CD4-positive, alpha-beta T cell treated with Interleukin-12 subunit alpha and Interleukin-12 subunit beta, for 1 hour (primary cell): ENCODE results near the gene NR1D1.
A peak's percentile ranks its signal among the peaks of the same experiment; 100 is the strongest.
"Not testable (repeated sequence)": the region's sequence is repeated elsewhere in the genome, so short reads cannot be mapped to it uniquely, and the experiment has no call there.

Experiments
- DNase-seq: peaks from one replicate; pipeline ENCODE4 v3.0.0-alpha.2; 2020

NR1D1 gene

DNA sequence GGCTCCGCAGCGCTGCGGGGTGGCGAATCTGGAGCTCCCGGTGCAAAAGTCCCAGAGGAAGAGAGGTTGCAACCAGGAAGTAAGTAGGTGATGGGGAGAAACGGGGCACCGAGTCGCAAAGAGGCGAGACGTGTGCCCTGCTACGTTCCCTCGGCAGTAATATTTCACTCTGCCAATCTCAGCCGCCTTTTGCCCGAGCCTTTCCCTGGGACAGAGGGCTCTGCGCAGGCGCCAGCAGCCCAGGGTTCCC lies at the start of gene NR1D1:
NR1D1 (minus strand) TSS at position 171 of the 250 bp plus-strand sequence. CDS start 495 bp downstream, outside the sequence.
- DNase-seq: no peak

DNA sequence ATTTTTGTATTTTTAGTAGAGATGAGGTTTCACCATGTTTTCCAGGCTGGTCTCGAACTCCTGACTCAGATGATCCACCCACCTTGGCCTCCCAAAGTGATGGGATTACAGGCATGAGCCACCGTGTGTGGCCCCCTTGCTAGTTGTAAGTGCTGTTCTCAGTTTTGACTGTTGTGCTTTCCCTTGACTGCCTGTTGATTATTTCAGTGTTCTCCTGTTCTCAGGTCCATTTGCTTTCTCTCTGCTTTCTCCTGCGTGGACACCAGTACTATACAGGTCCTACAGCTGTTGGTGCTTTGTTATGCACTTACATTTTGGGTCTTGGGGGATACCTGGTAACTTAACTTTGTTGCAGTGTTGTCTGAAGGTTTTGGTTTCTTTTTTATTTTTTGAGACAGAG lies 48.1 kb upstream of the NR1D1 start:
- no peak for DNase-seq

DNA sequence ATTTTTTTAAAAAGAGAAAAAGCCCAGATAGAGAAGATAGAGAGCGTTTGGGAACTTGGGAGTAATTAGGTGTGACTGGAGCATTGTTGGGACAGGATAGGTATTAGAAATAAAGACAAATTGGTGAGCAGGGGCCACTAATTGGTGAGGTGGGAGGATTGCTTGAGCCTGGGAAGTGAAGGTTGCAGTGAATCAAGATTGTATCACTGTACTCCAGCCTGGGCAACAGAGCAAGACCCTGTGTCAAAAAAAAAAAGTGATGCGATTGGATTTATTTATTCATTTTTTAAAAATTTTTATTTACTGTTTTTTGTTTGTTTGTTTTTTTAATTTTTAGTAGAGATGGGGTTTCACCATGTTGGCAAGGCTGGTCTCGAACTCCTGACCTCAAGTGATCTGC lies 45.1 kb upstream of the NR1D1 start:
- DNase-seq: no peak

DNA sequence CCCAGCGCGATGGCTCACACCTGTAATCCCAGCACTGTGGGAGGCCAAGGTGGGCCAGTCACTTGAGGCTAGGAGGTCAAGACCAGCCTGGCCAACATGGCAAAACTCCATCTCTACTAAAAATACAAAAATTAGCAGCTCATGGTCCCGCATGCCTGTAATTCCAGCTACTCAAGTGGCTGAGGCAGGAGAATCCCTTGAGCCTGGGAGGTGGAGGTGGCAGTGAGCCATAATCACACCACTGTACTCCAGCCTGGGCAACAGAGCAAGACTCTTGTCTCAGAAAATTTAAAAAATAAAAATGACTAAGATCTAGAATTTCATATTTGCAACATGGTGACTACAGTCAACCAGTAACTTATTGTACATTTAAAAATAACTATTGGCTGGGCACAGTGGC lies 42.8 kb upstream of the NR1D1 start:
- DNase-seq: not testable (repeated sequence)

DNA sequence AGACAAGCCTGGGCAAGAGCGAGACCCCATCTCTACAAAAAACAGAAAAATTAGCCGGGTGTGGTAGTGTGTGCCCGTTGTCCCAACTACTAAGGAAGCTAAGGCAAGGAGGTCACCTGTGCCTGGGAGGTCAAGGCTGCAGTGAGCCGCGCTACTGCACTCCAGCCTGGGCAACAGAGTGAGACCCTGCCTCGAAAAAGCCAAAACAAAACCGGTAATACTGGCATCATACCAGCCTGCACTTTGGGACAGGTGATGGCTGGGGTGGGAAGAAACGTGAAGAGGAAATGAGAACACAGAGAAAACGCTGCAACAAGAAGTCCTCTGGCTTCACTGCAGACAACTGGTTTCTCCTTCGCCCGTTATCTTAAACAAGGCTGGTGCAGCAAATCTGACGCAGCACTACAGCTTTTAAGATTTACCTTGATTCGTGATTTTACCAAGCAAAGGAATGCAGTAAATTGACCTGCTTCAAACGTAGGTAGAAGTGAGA lies 39.2 kb upstream of the NR1D1 start:
- no peak for DNase-seq

DNA sequence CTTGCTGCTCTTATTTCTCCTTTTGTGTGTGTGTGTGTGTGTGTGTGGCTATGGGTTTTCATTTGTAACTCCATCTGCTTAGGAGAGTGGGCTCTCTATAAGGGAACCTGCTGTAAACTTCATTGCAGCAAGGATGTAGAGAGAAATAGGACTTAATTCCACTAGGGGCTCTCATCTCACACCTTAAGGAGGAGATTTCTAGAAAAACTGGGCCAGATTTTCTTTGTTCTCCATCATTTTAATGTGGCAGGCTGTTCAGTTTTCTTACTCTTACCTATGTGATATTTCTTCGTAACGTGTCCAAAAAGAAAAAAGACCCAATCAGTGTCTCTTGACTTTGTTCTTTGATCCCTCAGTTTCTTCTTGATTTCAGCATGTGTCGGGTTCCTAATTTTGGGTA lies 35.4 kb upstream of the NR1D1 start:
- no peak for DNase-seq

DNA sequence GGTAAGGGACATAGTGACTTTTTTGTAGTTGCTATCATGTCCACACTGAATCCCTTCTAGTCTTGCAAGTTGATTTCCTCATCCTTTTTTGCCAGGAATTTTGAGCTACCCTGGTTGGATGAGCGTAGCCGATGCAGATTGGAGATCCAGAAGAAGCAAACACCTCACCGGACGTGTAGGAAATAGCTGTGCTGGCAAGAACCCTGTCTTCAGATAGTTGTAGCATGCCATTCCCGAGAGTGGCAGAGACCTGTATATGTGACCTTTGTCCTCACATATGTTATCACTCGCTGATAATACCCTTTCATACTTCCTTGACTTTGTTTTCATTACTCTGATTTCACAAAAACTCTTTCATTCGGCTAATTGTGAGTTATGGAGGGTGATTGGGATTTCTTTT lies 33.8 kb upstream of the NR1D1 start:
- no peak for DNase-seq

DNA sequence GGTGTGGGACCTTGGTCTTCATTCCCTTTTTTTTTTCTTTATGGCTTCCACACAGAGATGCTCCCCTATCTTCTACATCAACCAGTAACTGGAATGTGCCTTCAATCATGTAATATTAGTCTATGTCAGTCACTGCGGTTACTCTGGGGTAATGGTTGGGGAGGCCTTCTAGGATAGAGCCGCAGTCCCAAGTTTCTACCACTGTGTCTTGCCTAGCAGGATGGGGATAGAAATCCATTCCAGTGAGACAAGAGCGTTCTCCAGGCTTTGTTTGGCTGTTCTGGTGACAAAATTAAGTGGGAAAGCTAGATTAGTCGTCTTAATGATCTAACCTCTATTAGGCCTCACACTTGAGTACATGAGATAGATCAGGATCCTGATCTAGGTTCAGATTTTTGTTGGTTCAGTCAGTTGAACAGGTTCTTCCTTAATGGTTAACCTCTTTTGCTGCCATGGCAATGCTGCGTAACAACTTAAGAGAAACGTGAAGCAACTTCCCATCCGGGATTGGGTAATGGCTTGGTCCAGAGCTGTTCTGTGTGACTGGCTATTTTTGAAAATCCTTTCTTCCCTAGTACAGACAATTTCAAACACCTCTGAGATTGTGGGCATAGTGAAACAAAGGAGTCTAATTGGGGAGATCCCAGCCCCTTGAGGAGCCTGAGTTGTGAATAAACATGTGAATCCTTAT lies 30.1 kb upstream of the NR1D1 start:
- no peak for DNase-seq

DNA sequence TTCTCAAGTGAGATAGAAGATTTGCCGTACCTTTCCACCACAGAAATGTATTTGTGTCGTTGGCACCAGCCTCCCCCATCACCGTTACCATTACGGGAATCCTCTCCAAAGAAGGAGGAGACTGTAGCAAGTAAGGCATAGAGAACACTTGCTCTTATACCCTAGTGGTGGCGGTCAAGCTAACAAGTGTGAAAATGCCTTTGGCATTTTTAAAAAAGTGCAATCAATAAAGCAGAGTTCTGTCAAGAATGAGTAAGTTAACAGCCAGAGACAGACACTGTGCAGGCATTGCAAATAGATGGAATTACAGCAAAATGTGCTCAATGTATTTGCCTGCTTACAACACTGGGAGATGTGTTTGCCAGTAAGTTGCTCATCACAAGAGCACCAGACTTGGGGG lies 29.1 kb upstream of the NR1D1 start:
- no peak for DNase-seq

DNA sequence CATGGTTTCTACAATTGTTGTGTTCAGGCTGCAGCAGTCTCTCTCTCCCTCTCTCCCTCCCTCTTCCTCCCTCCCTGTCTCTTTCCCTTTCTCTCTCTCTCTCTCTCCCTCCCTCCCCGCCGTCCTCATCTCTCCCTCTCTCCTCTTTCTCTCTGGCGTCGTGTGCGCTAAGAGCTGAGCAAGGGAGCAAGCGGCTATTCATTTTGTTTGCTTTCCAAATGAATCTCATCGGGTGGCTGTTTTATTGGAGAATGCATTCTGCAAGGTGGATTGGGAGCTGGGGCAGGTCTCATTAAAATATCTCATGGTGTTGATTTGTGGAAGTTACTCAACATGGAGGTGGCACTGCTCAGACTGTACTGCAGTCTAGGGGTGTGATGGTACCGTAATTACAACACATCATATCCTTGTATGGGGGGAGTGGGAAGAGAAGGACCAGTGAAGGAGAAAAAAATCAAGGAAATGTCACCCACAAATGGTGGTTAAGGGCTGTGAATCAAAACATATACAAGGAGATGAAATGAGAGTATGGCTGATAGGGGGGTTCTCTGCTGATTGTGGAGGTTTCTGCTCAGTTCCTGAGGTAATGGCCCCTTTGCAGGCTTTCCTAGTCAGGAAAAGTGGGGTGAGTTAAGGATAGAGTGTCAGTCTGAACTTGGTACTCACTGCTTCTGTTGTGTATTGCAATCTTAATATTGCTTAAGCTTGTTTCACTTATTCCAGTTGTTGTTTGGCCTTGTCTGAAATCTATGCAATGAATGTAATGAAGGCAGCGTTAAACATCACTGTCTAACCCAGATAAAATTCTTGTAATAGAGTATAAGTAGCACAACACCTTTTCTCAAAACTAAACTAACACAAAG lies 24.1 kb upstream of the NR1D1 start:
- no peak for DNase-seq

DNA sequence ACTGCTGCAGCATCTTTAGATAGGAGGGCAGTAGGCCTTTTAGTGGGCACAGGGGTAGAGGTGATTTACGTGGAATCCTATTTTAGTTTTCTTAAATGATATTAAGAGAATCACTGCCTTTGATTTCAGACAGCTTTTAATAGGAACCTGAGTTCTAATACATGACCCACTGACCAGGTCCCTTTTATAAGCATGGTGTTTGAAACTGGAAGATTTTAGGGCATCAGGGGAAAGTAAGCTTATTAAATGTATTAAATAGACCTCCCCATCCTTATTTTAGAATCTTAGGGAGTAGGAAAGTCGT lies 23.4 kb upstream of the NR1D1 start:
- no peak for DNase-seq

DNA sequence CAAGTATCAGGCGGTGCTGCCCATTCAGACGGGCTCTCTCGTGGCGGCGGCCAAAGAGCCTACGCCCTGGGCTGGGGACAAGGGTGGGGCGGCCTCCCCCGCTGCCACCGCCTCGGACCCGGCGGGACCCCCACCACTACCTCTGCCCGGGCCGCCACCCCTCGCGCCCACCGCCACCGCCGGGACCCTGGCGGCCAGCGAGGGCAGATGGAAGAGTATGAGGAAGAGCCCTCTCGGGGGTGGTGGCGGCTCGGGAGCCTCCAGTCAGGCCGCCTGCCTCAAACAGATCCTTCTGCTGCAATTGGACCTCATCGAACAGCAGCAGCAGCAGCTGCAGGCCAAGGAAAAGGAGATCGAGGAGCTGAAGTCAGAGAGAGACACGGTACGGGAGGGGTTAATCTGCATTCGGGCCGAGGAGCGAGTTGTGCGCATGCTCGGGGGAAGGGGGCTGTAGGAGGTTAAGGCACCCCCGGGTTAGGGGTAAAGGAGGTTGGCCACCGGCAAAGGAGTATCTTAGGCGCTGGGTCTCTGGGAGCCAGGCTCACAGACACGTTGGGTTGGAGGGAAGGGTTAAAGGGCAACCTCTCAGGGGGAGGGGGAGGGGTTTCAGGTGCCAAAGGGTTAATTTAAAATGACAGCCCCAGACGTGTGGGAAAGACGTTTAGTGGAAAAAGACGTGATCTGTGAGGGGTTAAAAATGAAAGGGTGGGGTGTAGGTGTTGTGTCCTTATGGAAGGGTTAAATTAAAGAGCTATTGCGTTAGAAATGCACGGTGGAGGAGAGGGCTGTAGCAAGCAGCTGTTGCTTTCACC lies 22.8 kb upstream of the NR1D1 start:
- peak; percentile 60 for DNase-seq

DNA sequence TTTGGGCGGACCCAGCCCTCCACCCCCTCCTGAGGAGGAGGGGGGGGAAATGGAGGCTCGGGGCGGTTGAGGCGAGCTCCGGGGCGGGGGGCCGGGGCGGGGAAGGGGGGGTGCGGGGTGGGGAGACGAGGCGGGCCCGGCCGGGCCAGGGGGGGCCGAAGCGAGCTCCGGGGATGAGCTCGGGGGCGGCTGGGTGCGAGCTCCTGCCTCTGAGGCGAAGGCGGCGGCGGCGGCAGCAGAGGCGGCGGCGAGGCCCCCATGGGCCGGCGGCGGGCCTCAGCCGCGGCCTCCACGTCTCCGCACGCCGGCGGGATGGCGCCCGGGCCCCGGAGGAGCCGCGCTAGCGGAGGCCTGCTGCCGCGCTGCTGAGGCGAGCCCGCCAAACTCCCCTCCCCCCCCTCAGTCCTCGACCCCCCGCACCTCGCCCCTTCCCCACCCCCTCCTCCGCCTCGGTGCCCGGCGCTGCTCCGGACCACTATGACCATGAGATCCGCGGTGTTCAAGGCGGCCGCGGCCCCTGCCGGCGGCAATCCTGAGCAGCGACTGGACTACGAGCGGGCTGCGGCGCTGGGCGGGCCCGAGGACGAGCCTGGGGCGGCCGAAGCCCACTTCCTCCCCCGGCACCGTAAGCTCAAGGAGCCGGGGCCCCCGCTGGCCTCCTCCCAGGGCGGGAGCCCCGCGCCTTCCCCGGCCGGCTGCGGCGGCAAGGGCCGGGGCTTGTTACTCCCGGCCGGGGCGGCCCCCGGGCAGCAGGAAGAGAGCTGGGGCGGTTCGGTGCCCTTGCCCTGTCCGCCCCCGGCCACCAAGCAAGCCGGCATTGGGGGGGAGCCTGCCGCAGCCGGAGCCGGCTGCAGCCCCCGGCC lies 22.0 kb upstream of the NR1D1 start:
- no peak for DNase-seq

DNA sequence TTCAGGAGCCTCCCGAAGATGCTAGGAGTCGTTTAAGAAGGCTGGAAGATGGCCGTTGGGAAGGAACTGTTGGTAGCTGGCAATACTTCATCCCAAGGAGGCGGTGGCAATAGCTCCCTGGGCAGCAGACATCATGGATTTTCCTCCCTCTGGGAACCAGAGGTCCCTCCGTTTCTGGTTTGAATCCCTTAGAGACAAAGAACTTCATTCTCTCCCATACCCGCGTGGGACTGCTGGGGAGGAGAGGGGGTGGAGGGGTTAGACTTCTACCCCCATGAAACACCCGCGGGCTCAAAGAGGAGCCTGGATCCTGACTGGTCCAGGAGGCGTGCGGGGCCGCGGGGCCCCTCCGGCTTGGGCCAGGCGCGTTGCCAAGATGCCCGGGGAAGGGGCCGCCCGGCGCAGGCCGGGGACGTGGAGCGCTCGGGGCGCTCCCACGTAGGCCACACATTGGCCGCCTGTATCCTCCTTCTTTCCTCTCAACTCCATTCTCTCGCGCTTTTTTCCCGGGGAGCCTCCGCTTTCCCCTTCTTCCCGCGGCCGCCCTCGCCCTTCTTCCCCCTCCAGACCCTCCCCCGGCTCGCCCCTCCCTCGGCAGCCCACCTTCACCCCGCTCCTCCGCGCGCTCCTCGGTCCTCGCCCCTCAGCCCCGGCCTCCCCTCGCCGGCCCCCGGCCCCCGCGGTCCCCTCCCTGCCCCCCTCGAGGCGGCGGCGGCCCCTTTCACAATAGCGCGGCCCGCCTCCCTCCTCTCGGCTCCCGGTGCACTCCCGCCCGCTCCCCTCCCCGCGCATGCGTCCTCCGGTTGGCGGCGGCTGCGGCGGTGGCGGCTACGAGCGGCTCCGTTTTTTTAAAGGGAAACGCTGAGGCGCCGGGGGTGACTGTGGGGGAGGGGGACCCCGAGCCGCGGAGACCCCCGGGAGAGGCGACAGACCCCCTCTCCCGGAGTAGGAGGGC lies 21.1 kb upstream of the NR1D1 start, which contains the start of gene MSL1:
MSL1 (plus strand) TSS at position 791 of the 955 bp plus-strand sequence. CDS start 642 bp downstream, outside the sequence.
- peak; percentile 89 for DNase-seq

DNA sequence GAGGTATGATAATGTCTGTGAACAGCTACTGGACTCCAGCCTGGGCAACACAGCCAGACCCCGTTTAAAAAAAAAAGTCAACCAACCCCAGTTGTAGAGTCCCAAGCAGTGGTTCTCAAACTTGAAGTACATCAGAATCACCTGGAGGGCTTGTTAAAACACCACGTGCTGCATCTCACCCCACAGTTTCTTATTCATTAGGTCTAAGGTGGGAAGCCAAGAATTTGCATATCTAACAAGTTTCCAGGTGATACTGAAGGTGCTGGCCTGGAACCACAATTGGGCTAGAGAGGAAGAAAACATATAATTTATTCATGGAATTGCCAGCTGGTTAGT lies 14.7 kb upstream of the NR1D1 start:
- no peak for DNase-seq

DNA sequence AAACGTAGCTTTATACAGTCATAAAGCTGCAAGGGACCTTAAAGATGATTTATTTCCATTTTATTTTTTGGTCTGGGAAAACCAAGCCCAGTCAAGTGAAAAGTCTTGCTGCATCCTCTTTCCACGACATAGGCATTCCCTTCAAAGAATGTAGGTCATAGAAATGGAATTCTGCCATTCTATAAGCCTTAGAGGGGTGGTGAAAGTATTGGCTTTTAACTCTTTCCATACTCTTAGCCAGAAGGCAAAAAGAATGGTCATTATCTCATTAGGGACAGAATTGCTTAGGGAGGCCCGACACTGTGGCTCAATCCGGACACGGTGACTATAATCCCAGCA lies 13.5 kb upstream of the NR1D1 start:
- DNase-seq: no peak

DNA sequence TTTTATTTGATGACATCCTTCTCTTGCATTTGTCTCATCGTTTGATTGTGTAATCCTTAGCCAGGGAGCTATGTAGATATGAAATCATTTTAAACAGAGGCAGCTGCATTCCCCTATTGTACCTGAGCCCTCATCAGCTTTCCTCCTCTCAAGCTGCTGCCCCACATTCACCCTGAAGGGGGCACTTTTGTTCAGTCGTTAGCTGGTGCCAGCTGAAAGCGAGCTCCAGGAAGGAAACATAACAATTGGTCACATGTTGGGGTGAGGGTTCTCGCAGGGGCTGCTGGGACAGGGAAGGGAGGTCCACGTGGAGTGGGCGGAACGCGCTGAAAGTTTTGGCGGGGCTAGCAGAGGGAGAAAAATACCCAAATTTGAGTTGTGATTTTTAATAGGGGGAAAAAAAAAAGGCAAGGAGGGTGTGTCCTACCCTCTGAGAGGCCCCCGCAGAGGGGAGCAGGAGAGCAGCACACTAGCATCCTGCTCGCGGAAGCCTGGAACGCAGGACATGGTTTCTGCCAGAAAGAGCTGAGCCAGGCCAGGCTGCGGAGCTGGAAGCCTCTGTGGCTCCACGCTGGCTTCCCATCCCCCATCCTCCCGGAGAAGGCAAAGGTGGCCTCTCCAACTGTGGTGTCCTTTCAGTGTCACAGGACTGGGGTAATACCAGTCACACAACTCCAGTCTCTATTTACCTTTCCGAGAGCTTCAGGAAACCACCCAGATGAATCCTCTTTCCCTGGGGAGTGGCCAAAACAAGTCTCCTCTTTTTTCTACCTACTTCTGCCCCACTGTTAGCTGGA lies 12.9 kb upstream of the NR1D1 start:
- DNase-seq: peak; percentile 95

DNA sequence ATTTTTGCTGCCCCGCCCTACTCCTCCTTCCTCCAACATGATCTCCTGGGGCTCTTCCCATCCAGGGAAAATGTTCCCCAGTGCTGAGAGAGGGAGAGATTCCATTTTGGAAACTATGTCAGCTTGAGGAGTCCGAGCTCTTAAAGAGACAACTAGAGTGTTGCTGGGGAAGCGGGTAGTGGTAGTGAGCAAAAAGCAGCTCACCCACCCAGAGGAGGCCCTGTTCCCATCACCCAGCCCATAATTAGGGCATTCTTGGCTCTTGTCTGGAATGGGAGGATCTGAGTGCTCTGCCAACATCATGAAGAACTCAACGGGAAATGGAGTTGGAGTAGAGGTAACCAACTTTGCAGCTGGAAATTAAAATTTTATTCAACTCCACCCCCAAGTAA lies 12.3 kb upstream of the NR1D1 start:
- DNase-seq: no peak

DNA sequence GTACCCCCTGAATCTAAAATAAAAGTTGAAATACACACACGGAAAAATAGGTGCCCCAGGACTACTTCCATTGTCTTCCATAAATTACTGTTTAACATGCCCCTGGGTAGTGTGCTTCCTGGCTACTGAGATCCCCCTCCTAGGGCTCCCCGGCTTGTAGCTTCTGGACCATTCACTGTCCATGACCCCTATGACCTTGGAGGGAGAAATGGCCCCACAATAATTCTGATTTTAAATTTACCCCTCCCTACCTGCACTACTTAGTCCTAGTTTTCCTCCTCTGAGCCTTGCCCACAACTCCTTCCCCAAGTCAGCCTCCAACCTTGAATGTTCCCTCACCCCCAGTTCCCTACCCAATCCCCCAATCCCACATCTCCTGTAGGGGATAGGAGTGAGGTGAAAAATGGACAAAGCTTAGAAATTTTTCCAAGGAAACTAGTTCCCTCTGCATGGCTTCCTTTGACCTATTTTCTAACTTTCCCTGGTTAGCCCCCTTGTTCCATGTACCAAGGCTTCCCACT lies 11.9 kb upstream of the NR1D1 start:
- DNase-seq: no peak

DNA sequence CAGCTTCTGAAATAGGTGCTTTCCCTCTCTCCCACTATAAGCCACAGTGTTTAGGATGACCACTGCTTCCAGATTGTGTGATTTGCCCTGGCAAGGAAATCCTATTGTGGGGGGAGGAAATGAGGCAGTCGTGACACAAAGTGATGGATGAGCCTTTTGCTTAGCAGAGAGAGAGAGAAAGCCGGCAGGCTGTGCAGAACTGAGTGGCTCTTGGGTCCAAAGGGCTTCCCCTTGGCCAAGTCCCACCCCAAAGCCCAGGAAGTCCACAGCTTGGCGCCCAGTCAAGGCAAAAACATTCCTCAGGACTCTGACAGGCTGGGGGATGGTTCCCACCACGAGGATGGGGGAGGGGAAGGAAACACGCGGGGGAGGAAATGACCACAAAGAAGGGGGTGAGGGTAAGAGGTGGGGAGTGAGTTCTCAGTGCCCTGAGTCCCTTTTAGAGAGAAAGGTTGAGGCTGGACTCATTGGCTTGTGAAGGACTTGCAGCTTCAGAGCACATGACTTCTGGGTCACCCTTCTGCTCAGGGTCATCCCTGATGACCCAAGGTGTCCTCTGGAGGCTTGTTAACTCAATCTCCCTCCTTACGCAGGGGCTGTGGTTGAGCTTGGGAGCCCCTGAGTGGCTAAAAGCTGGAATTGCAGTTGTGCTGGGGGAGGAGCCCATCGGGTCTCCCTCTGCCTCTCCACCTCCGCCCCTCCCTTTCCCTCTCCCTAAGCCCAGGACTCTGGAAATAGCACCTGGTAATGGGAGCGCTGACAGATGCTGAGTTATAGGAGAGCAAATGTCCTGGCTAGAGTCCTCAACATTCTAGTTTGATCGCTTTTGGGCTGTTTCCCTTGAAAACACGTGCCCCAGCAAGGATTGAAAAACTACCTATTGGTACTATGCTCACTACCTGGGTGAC lies 11.1 kb upstream of the NR1D1 start:
- peak; percentile 79 for DNase-seq
